MM.1S (cell line): ENCODE measurements around the gene SLC4A9.

Experiments
- EZH2phosphoT487 ChIP-seq: fragments of 300-600 bp; sonication (generic); IDR thresholded peaks from 2 replicates; pipeline ENCODE4 v1.6.1; 2018; ENCODE audit warnings: antibody characterized with exemption, low read length
- TF ChIP-seq, protein P1 (sequence below): fragments of 300-600 bp; sonication (generic); IDR thresholded peaks from 2 replicates; pipeline ENCODE4 v1.5.1; 2016; ENCODE audit warnings: antibody characterized with exemption, low read length, mixed read lengths

DNA sequence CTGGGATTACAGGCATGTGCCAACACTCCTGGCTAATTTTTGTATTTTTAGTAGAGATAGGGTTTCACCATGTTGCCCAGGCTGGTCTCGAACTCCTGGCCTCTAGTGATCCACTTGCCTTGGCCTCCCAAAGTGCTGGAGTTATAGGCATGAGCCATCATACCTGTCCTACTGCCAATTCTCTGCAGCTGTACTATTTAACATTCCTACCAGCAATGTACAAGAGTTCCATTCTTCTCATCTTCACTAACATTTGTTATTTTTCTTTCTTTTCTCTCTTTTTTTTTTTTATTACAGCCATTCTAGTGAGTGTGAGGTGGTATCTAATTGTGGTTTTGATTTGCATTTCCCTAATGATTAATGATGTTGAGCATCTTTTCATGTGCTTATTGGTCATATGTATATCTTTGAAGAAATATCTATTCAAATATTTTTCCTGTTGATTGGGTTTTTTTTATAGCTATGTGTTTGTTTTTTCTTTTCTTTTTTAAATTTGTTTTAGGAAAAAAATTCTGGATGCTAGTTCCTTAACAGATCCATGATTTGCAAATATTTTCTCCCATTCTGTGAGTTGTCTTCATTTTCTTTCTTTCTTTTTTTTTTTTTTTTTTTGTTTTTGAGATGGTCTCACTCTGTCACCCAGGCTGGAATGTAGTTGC is 59.0 kb downstream of the SLC4A9 start:
- TF ChIP-seq, protein P1, sequence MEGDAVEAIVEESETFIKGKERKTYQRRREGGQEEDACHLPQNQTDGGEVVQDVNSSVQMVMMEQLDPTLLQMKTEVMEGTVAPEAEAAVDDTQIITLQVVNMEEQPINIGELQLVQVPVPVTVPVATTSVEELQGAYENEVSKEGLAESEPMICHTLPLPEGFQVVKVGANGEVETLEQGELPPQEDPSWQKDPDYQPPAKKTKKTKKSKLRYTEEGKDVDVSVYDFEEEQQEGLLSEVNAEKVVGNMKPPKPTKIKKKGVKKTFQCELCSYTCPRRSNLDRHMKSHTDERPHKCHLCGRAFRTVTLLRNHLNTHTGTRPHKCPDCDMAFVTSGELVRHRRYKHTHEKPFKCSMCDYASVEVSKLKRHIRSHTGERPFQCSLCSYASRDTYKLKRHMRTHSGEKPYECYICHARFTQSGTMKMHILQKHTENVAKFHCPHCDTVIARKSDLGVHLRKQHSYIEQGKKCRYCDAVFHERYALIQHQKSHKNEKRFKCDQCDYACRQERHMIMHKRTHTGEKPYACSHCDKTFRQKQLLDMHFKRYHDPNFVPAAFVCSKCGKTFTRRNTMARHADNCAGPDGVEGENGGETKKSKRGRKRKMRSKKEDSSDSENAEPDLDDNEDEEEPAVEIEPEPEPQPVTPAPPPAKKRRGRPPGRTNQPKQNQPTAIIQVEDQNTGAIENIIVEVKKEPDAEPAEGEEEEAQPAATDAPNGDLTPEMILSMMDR: no peak
- no peak for TF ChIP-seq EZH2phosphoT487
